Measurements from ENCODE around the gene DHRS11.

DNA sequence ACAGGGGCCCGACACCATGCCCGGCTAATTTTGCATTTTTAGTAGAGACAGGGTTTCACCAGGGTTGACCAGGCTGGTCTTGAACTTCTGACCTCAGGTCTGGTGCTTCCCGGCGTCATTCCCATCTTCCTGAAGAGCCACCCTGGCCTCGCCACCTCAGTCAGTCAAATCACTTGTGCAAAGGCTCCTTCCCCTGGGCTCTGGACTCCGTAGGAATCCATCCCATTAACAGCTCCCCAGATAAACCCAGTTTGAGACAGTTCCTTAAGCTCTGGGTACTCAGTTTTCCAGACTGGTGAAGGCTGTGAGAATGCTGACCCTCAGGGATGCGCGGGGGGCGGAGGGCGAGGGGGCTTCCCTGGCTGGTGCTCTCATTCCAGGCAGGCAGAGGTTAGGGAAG is 49.2 kb downstream of the DHRS11 start:
- TF ChIP-seq, protein P1, sequence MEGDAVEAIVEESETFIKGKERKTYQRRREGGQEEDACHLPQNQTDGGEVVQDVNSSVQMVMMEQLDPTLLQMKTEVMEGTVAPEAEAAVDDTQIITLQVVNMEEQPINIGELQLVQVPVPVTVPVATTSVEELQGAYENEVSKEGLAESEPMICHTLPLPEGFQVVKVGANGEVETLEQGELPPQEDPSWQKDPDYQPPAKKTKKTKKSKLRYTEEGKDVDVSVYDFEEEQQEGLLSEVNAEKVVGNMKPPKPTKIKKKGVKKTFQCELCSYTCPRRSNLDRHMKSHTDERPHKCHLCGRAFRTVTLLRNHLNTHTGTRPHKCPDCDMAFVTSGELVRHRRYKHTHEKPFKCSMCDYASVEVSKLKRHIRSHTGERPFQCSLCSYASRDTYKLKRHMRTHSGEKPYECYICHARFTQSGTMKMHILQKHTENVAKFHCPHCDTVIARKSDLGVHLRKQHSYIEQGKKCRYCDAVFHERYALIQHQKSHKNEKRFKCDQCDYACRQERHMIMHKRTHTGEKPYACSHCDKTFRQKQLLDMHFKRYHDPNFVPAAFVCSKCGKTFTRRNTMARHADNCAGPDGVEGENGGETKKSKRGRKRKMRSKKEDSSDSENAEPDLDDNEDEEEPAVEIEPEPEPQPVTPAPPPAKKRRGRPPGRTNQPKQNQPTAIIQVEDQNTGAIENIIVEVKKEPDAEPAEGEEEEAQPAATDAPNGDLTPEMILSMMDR (IDR thresholded peaks at IDR 0.05), result no peak
- no peak for TF ChIP-seq POLR2A (IDR thresholded peaks at IDR 0.05)
